Type B pancreatic cell (in vitro differentiated cells): ENCODE measurements around the gene BCL11B. TPM values are rescaled to one million over a fixed set of nuclear protein-coding genes. Genes with fewer than 3 reads are reported as not detected.
A peak's percentile ranks its signal among the peaks of the same experiment; 100 is the strongest.

Experiments
- DNase-seq: peaks from one replicate; pipeline ENCODE4 v3.0.0; 2021; ENCODE audit warnings: mixed read lengths; ENCODE audit not compliant: unreplicated experiment; ENCODE audit errors: extremely low spot score
- H3K27ac Mint-ChIP-seq: 2 replicates; pipeline ENCODE4 v1.8.0; 2021; ENCODE audit warnings: mild to moderate bottlenecking, mixed read lengths
- H3K27me3 Mint-ChIP-seq: 2 replicates; pipeline ENCODE4 v1.8.0; 2021; ENCODE audit warnings: mixed read lengths
- H3K36me3 Mint-ChIP-seq: 2 replicates; pipeline ENCODE4 v1.8.0; 2021; ENCODE audit warnings: mixed read lengths
- H3K4me1 Mint-ChIP-seq: one replicate; pipeline ENCODE4 v1.8.0; 2021; ENCODE audit warnings: mixed read lengths; ENCODE audit not compliant: unreplicated experiment
- H3K4me3 Mint-ChIP-seq: 2 replicates; pipeline ENCODE4 v1.8.0; 2021; ENCODE audit warnings: mild to moderate bottlenecking, mixed read lengths
- H3K9me3 Mint-ChIP-seq: 2 replicates; pipeline ENCODE4 v1.8.0; 2021; ENCODE audit warnings: mixed read lengths
- total RNA-seq: library from RNA; stranded (reverse); gene quantifications from 2 replicates; pipeline ENCODE4 v1.2.1, GENCODE V29; 2021; ENCODE audit warnings: low replicate concordance
- TF ChIP-seq, protein P1 (sequence below): fragments of 200-600 bp; sonication (generic); conservative IDR thresholded peaks from 2 replicates; pipeline ENCODE4 v1.5.0; 2021; ENCODE audit warnings: antibody characterized with exemption, mild to moderate bottlenecking

BCL11B gene
- total RNA-seq, 1 donor from 2014 or later: 11.4 TPM

DNA sequence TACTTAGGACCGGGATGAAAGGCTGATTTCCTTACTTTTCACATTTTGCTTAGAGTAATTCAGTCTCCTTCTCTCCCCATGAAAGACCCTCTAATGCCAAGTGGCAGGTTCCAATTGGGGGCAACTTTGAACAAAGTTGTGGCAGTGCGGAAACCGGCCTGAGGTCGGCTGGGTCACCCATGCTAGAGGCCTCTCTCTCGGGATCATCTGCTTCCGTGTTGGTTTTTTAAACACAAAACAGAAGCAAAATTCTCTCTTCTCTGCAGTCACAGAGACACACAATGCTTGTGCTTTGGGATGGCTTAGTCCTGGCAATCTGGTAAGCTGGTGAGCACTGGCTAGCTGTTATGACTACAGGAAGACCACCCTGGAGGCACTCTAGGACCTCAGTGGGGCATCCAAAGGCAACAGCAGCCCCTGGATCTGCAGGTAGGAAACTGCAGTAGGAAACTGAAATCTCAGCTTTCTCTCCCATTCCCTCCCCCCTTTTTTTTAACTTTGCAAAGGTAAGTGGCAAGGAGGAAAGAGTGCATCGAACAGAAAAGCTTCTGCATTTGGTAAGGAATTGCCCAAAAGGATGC, 102.1 kb downstream of the BCL11B start:
- Mint-ChIP-seq H3K9me3 (no peaks in the 10 kb centered on the region), H3K27me3 (no peaks in the 10 kb centered on the region), H3K36me3 (peaks cover 3% of the 10 kb centered on the region), H3K4me3 (no peak overlapping the region), H3K27ac (no peak overlapping the region), H3K4me1 (no peaks in the 10 kb centered on the region)
- TF ChIP-seq, protein P1, sequence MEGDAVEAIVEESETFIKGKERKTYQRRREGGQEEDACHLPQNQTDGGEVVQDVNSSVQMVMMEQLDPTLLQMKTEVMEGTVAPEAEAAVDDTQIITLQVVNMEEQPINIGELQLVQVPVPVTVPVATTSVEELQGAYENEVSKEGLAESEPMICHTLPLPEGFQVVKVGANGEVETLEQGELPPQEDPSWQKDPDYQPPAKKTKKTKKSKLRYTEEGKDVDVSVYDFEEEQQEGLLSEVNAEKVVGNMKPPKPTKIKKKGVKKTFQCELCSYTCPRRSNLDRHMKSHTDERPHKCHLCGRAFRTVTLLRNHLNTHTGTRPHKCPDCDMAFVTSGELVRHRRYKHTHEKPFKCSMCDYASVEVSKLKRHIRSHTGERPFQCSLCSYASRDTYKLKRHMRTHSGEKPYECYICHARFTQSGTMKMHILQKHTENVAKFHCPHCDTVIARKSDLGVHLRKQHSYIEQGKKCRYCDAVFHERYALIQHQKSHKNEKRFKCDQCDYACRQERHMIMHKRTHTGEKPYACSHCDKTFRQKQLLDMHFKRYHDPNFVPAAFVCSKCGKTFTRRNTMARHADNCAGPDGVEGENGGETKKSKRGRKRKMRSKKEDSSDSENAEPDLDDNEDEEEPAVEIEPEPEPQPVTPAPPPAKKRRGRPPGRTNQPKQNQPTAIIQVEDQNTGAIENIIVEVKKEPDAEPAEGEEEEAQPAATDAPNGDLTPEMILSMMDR: no peak
- no peak for DNase-seq

DNA sequence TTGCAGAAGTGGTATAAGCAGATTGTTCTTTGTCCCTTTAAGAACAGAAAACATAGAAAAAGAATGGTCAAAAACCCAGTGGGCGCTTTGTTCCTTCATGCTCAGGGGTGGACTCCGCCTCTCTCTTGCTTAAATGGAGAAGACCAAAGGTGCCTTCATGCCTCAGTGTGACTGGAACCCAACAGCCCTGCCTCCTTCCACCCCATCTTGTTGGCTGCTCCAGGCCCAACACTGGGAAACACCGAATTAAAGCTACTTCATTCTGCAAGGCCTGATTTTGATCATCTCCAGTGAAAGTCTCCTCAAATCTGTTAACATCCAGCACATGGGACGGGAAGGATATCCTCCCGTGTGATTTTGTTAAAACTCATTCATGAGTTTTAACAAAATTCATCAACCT, 103.7 kb downstream of the BCL11B start:
- Mint-ChIP-seq H3K36me3 (no peaks in the 10 kb centered on the region), H3K9me3 (no peaks in the 10 kb centered on the region), H3K4me3 (no peak overlapping the region), H3K27ac (peak overlapping the region; percentile 10), H3K4me1 (no peaks in the 10 kb centered on the region), H3K27me3 (no peaks in the 10 kb centered on the region)
- DNase-seq: no peak
- TF ChIP-seq, protein P1: no peak

DNA sequence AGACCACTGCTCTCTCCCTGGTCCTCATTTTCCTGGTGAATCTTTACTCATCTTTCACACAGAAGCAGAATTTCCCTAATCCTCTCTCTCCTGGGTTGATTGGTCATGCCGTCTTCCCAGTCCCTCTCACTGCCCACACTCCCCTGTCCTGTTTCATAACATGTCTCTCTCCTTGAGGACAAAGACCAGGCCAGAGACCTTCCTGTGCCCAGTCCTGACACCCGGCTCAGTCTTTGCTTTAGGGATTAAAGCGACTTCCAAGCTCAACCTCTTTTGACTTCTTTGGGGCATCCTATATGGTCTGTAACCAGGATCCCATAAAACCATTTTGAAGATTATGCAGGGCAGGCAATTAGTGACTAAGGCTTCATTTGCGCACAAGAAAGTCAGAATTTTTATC, 105.5 kb downstream of the BCL11B start:
- Mint-ChIP-seq H3K4me3 (no peak overlapping the region), H3K36me3 (no peaks in the 10 kb centered on the region), H3K9me3 (no peaks in the 10 kb centered on the region), H3K27ac (no peak overlapping the region), H3K4me1 (no peaks in the 10 kb centered on the region), H3K27me3 (no peaks in the 10 kb centered on the region)
- TF ChIP-seq, protein P1: no peak
- no peak for DNase-seq

DNA sequence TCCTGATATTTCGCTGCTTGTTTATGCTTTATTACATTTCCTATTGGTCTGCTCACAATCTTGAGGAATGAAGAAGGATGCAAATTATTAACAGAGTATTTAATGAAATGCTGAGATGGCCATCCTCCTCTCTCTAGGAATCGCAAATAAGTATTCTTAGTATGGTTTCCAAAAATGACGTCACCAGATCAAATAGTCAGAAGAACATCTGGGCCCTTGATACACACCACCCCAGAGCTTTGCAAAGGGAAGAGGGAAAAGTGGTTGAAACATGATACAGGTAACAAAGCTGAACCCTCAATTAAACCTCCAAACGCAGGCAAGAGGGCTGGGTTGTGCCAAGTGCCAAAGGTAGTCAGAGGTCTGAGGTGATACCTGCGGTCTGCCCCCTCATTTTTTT, 107.3 kb downstream of the BCL11B start:
- H3K9me3 Mint-ChIP-seq: no peaks in the 10 kb centered on the region
- H3K4me3 Mint-ChIP-seq: no peak overlapping the region
- no peak overlapping the region for H3K27ac Mint-ChIP-seq

DNA sequence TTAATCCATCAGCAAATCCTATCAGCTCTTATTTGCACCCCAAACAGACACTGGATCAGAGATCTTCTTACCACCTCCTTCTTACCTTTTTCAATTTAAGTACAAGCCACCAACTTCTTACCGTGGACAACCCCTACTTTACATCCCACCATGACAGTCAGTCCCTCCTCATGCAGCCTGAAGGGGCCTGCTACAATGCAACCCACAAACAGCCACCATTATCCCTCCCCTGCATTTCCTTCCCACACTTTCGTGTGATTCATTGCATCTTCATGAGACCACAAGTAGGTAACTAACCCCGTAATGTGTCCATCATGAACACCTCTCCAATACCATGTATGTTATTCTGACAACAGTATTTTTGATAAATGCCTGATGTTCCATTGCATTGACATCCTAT, 108.6 kb downstream of the BCL11B start:
- peak; percentile 31 for DNase-seq
- TF ChIP-seq, protein P1: no peak
- no peaks in the 10 kb centered on the region for H3K27me3 Mint-ChIP-seq
- no peaks in the 10 kb centered on the region for H3K4me1 Mint-ChIP-seq
- H3K27ac Mint-ChIP-seq: no peak overlapping the region
- no peak overlapping the region for H3K4me3 Mint-ChIP-seq
- no peaks in the 10 kb centered on the region for H3K9me3 Mint-ChIP-seq
- no peaks in the 10 kb centered on the region for H3K36me3 Mint-ChIP-seq

More for the DNA sequence above, 107.3 kb downstream of the BCL11B start:
- H3K36me3 Mint-ChIP-seq: no peaks in the 10 kb centered on the region
- H3K27me3 Mint-ChIP-seq: no peaks in the 10 kb centered on the region
- no peak for DNase-seq
- no peaks in the 10 kb centered on the region for H3K4me1 Mint-ChIP-seq
- TF ChIP-seq, protein P1: no peak
